COLO668 (cell line): ENCODE data around the gene KRT5.

ENCODE experiments used
- DNase-seq: peaks from one replicate; lab custom pipeline; 2025; ENCODE audit not compliant: unreplicated experiment; lab: John Stamatoyannopoulos, UW

Gene KRT5

DNA sequence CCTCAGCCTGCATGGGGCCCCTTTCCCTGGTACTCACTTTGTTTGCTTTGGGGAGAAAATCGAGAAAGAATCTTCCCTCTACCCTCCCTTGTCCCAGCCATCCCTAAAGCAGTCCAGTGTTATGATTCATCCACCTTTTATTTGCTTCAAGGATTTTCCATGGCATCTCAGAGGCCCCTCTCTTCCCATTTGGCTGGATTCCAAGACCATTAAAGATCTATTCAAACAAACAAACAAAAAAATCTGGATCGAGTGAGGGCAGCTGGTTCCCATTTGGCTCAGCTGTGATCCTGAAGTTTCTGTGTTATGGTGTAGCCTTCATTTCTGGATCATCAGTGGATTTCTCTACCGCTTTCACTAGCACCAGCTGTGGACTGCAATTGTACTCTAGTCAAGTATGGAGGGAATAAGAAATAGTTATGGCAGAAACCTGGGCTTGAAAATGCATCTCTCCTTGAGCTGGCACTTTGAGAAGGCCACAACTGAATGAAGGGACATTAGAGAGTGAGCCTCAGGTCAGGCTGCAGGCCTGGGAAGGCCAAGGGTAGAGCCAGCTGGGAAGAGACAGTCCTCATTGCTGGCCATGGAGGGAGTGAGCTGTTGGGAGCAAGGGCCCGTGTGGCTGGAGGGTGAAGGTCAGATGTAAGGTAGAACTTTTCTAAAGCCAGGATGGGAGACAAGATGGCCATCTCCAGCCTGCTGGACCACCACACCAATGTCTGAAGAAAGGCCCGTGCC lies 19.1 kb upstream of the KRT5 start:
- DNase-seq: peak; percentile 4

DNA sequence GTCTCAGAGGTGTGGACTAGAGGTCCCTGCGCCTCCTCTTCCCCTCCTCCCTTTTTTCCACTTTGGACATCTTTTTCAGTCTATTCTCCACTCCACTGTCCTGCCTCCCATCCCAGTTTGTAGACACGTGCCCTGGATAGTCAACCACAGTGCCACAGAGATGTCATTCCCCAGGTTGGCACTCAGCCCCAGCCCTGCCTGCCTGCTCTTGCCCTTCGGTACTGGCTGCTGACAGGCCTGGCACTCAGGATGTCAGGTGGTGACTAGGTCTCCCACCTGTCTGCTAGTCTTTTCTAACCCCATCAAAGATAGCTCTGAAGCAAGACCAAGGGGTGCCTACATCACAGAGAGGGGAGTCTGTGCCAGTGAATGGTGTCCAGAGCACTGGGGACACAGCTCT lies 16.9 kb upstream of the KRT5 start:
- DNase-seq: no peak

DNA sequence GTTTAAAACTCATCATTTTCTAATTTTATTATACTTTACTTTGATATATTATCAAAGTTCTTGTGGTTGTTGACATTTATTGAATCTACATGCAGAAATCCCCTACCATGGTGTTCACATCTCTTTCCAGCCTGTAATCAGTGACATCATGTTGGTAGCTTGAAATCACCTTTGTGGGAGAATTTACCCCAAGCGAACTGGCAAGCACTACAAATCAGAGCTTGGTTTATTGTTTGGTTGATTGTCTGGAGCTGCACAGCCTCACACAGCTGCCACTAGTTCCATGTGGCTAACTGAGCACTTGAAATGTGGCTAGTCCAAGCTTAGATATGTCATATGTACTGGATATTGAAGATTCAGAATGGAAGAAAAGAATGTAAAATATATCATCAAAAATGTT lies 15.4 kb upstream of the KRT5 start:
- no peak for DNase-seq

DNA sequence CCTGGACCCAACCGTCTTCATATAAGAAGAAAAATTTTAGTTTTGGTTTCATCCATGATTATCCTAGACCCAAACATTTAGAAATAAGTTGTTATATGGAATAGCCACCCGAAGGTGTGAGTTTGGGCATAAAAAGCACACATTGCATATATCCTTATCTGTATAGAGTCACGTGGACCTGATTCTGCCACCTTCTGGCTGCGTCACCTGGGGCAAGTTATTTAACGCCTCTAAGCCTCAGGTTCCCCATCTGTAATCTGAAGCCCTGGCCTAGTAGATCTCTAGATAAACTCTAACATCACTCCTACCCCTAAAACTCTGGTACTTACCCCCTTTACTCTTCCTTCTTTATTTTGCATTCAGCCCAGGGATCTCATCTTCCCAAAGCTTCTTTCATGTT lies 14.3 kb upstream of the KRT5 start:
- DNase-seq: peak; percentile 22

DNA sequence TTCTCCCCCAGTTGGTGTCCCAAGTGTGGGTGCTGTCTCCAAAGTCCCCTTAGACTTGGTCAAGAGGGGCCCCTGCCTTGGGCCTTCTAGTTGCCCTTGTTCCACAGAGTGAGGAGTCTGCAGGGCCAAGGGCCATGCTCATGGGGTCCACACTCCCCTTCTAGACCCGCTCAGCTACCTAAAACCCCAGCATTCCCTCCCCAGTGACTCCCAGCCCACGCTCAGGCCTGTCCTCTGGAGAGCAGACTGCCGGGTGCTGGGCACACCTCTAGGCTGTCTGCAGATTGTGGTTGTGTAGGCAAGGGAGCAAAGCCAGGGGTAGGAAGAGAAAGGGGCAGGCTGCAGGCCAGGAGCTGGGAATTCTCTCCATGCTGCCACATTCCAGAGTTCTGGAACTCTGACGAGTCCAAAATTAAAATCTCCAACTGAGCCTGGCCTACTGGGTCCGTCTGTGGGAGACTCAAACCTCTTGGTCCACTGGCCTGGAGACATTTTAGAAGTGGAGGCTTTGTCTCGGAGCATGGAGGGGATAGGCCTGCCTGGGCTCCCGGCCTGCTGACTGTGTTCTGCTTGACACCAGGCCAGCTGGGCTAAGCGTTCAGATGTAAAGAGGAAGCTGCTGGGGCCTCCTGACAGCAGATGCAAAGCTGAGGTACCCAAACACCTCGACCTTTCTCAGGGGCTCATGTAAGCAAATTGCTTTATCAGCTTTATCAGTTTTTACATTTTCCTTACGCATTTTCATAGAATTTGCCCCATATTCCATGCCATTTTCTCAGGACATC lies 13.7 kb upstream of the KRT5 start:
- no peak for DNase-seq

DNA sequence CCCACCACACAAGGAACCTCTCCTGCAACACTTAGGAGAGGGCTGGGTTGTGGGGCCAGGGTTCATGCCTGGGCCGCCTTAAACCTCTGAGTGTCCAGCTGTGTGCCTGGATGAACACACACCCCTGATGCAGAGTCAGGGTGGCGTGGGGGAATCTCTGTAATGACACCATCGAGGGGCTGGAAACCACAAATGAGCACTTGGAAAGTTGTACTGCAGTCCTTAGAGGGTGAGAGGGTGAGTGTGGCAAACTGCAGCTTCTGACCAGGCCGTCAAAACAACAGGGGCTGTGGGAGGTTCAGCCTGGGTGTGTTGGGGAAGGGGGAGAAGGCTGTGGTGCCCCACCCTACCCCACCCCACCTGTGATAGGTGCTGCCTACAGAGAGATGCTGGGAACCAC lies 12.4 kb upstream of the KRT5 start:
- DNase-seq: no peak

DNA sequence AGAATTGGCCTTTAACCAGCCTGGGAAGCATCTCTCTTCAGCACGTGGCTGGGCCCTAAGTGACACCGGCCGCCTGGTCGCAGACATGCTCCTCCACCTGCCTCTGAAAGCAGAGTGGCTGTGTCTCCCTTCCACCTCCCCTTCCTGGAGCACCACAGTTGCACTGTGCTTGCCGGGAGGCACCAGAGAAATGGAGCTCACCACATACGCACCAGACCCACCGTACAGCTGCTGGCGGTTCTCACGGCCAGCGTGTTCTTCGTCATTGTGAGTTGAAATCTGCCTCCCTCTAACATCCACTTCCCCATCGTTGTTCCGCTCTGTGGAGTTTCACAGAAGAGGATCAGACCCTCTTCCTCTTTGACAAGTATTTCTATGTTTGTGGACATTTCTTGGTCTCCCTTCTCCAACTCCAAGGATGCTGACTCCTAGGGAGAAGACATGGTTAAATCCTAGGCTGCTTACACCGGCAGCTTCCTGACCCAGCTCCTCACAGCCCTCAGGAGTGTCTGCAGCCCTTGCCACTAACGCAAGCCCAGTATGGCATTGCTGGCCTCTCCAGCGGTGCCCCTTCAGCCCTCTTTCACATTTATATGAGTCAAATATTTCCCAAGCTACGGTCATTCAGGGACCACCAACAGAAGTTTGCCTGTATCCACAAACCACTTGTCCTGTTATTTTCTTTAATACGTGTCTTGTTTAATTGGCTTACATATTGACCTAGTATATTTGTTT lies 11.5 kb upstream of the KRT5 start:
- DNase-seq: no peak

DNA sequence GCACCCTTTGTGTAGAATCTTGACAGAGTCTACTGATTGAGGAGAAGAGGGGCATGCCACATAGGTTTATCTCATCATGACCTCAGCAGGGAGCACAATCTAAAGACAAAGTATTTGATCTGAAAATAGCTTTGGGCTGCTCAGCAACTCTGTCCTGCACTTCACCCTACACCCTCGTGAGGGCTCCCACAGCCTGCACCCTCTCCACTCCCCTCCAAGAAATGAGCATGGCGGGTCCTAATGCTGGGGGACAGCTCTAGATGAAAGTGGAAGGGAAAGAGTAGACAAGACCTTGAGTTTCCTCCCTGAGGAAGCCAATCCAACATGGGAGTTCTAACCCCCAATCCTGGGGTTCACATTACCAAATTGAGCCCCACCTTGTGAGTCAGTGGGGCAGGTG lies 10.7 kb upstream of the KRT5 start:
- DNase-seq: no peak

DNA sequence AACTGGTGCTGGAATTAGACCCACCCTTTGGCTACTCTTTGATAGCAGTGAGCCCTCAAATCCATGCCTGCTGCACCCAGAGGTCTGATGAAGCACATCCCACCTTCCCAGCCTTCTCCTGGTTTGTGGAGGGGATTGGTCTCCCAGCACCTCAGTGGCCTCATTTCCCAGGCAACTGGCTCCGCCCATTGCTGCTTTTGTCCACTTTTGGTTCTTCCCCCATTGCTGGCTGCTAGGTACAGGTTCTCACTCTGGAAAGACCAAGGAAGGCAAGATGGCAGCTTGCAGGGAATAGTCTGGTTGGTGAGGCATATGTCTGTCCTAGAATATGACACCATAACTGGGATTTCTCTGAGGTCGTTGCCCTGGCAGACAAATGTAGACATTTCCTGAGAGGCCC lies 10.2 kb upstream of the KRT5 start:
- no peak for DNase-seq

DNA sequence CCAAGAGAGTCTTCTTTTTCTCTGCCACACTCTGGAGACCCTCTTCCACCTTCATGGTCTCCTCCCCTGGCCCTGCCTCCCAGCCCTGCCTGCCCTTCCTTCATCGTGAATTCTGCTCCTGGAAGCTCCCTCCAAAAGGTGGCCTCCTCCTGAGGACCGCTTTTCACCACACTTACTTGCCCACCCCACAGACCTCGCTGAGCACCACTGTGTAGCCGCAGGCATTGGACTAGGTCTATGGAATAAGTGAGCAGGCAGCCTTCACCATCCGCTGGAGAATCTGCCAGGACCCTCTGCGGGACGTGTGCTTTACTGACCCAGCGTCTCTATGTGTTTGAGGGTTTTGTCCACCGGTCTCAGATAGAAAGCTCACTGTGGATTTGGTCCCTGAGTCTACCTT lies 9.7 kb upstream of the KRT5 start:
- DNase-seq: no peak

DNA sequence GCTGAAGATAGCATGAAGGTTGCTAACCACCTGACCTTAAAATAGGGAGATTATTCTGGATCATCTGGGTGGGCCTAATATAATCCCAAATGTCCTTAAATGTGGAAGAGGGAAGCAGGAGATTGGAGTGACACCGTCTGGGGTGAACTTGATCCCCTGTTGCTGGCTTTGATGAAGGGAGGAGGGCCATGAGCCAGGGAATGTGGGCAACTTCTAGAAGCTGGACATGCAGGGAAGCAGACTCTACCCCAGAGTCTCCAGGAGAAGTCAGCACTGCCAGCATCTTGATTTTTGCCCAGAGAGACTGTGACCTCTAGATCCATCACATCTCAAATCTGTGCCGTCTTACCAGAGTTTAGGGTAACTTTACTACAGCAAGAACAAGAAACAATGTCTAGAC lies 9.2 kb upstream of the KRT5 start:
- DNase-seq: no peak

DNA sequence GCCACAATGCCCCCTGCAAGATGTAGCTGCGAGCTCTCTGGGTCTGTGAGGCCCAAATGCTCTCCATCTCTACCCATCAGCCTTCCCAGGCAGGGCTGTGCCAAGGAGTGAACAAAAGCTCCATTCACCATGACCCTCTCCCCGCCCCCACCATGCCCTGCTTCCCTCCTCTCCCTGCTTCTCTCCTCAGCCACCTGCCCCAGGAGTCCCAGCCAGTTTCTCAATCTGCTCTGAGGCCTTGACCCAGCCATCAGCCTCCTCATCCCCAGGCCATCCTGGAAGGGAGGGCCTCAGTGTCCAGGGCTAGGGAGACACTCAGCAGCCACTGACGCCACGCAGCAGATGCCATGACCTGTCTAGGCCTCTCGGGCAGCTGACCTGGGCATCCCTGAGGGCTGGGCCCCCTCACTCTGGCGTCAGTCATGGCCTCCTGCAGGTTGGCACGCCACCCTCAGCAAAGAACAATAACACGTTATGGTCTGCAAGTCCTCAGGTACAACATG lies 8.5 kb upstream of the KRT5 start:
- no peak for DNase-seq

DNA sequence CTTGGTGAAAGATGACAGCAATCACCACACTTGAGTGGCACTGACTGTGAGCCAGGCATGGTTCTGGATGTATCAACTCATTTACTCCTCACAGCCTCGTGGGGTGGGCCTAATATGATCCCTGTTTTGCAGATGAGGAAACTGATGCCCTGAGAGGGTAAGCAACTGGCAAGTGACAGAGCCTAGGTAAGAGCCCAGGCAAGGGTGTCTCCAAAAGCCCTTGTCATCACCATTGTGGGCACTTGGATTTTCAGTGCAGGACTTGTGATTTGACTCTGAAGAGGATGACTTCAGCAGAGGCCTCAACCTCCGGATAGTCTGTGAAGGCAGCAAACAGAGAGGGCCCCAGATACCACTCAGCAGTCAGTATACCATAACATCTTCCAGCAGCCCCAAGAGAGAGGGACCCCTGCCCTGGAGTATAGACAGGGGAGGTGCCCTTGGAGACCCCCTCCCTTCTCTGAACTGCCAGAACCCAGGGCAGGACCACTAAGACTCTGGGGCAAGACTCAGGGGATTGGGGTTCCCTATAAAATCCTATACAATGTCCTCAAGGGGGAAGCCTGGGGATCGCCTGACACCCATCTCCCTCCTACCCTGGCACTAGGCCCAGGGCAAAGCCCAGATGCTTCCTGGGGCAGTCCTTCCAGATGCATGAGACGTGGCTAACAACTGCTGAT lies 7.1 kb upstream of the KRT5 start:
- no peak for DNase-seq

DNA sequence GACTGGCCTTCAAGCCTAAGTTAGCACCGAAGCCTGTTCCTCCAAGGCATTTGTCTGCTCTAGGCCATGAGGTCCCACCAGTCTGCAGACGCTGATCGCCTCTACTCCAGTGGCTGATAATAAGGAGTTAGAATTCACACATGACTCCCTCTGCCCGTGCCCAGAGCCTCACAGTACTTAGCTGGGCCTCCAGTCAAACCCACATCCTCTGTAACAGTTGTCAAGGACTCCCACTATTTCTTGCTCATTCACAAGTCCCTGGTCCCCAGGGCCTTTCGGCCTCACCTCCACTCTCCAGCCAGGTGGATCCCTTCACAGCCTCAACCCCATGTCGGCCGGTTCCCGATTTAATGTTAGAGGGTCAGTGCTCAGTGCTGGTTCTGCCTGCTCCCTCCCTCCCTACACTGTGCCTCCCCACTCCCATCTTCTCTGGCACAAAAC lies 6.3 kb upstream of the KRT5 start:
- DNase-seq: no peak

DNA sequence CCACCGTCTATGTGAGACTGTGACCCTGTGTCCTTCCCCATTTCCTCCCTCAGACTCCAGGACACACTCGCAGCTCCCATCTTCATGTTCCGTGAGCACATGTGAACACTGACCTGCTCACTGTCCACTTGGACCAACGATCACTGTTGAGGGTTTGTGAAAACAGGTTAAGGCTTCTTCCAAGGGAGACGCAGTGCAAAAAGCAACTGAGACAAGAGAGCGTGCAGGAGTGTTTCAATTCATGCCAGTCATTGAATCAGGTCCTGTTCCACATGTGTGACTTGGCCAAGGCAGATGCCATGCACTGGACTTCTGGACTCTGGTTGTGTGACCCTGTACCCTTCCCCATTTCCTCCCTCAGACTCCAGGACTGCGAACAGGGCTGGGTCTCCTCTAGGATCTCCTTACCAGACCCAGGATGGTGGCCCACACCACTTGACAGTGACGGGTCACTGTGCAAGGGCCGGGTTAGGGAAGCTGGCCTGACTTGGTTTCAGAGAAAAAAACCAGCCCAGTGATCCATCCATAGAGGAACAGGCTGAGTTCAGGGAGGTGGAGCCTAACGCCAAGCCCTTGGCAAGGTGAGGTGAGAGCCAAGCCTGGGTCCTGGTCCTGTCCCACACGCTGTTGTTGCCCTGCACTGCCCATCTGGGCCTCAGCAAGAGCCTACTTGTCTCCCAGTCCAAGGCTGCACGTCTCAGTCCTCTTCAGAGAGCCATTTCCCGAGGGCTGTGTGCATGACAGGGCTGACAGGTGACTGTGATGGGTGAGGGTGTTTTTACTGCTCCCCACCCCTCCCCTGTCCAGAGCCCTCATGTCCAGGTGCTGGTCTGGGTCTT lies 5.7 kb upstream of the KRT5 start:
- no peak for DNase-seq

DNA sequence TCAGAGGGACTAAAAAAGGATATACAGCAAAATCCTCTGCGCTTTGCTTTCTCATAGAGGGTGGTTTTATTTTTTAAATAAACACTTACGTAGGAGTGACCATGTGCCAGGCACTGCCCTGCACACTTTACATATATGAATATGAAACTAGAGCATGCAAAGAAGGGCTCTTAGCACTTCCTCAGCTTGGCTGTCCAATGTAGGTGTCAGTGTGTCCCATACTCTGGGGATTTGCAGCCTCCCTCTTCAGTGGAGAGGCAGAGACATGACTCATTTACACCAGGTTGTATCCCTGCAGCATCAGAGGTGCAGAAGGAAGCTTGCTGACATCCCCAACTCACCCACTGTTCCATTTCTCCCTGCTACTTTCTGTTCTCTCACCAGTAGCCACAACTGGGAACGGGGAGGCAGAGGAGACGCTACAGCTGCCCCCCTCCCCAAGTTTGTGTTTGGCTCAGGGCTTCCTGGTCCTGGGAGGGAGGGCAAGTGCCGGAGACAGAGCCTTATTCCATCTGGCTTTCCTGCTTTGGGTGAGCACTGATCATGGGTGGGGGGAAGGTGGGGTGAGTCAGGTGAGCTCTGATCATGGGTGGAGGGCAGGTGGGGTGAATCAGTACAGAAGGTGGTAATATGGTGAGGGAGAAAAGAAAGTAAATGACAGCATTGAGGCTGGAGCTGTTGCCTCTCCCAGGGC lies 4.9 kb upstream of the KRT5 start:
- no peak for DNase-seq

DNA sequence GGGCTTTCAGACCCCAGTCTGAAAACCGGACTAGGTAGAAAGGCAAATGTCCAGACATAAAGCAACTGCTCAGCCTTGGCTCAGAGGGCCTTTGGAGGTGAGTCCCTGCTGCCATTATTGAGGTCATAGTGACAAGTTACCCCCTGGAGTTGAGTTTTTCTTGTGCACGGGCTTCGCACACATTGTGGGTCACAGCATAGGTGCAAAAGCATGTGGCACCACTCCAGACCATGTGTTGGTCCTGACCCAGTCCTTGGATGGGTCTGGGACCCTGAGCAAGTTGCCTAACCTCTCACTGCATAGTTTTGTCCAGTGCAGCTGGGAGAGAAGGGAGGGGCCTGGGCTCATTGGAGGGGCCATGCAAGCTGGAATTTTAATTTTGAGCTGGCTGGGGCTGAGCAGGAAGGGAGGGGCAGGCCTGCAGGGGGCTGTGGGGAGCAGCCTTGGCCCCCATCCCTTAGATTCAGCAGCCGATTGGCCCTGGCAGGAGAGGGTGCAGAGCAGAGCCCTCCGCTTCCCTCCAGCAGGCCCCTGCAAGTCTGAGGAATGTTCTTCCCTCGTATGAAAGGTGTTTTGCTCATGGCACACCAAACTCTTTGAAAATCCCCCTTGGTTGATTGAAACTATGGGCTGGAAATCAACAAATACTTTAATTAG lies 4.2 kb upstream of the KRT5 start:
- no peak for DNase-seq

DNA sequence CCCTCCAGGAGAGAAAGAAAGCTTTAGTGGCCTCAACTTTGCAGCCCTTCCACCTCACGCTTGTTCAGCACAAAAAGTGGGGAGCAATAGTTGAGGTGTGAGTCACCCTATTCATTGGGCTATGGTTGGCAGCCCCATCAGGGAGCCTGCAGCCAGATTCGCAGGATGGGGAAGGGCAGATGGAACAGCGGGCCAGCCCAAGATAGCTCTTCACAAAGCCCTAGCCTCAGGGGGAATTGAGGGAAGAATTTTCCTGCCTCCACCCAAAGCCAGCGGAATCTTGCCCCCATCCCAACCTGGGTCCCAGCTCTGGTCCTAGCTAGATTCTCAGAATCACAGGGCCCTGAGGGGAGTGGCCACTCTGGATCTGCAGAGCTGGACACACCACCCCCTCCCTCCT lies 3.6 kb upstream of the KRT5 start:
- no peak for DNase-seq

DNA sequence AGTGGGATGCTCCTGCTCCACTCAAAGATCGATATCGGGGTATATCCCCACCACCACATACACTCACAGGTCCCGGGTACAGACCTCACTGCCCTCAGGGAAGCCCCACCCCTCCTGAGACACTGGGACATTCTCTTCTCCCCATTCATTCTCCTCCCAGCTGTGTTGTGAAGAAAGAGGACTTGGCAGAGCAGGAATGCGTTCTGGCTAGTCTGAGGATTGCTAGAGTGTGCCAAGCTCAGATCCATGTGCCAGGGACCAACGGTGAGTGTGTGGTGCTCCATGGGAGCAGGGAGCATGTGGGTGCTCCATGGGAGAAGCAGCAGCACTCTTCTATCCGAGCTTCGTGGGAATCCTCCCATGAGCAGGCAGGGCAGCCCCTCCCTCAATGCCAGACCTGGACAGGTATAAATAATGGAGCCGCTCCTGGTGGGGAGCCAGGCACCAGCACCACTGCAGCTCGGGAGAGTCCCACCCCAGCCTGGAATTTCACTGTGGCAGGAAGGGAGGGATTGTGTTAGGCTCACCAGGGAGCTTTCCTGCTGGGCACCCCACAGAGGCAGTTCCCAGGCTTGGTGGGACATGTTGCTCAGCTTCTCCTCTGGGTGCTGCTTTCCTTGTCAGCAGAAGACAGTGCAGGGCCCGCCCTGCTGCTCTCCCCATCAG lies 2.3 kb upstream of the KRT5 start:
- no peak for DNase-seq
